Stimulated activated CD4-positive, alpha-beta T cell treated with anti-CD3 and anti-CD28 coated beads, Interleukin-4, amount 100 ng/mL, for 1 hour (primary cell): Measurements from ENCODE around the gene NTSR2.

ENCODE experiments used
- DNase-seq: peaks from one replicate; pipeline ENCODE4 v3.0.0-alpha.2; 2020

The NTSR2 gene

GRCh38 chr2:11669454-11670291 lies at the start of gene NTSR2:
NTSR2 (minus strand) TSS chr2:11670195; CDS start chr2:11670129, 66 bp downstream.
- peak; percentile 24 for DNase-seq

DNA sequence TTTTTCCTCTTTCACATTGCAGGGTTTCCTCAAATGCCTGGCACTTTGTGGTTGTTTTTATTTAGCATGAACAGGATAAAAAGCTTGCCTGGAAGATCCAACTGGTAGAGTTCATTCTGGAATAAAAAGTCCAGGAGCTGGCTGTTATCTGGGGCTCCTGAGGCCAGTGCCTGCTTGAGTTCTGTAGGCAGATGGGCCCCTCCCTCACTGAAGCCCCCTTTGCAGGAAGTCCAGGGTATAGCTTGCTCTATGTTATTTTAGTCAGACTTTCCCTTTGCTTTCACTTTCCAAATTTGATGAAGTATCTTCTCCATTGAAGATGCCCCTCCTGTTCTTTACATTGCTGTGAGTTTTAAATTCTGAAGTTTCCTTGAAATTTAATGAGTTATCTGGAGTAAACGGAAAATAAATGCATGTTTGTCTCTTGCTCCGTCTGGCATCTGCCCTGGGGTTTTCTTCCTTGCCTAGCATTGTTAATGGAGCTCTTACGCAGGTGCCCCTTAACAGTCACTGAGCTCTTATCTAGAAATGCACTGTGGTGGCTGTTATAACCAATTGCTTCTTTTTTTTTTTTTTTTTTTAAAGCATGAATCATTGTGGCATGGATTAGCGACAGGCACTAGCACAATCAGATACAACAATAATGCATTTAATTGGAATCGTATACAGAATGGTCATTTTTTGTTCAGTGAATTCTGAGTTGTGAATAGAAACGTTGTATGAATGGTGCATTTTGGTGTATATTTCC lies 49.4 kb upstream of the NTSR2 start:
- no peak for DNase-seq

GRCh38 chr2:11718606-11719005 lies 48.6 kb upstream of the NTSR2 start:
- no peak for DNase-seq

- DNase-seq, result no peak
Measured at GRCh38 chr2:11717623-11718022, 47.6 kb upstream of the NTSR2 start.

DNA sequence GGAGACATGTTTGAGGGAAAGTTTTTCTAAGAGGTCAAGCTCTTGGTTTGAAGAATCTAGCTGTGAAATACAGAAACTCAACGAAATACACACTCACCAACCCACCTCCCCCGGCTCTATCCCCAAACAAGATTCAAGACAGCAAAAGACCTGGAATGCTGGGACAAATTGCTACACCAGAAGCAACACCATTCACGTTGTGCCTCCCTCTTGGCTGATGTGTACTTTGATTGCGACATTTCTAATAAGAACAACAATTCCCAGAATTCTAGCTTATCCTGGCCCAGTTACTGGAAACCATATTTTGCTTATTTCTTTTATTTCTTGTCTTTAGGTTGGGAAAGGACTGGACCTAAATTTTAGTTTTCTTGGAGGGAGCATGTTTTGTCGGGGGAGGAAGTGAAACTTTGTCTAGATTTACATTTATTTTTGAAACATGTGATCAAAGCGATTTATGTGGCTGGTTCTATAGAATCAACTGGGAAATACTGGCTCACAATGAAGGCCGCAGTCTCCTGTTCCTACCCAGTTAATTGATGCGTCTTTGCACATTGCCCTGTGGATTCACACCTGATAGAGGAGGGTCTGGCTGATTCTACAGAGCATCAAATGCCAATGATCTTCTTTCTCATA lies 46.8 kb upstream of the NTSR2 start:
- DNase-seq, result no peak

DNA sequence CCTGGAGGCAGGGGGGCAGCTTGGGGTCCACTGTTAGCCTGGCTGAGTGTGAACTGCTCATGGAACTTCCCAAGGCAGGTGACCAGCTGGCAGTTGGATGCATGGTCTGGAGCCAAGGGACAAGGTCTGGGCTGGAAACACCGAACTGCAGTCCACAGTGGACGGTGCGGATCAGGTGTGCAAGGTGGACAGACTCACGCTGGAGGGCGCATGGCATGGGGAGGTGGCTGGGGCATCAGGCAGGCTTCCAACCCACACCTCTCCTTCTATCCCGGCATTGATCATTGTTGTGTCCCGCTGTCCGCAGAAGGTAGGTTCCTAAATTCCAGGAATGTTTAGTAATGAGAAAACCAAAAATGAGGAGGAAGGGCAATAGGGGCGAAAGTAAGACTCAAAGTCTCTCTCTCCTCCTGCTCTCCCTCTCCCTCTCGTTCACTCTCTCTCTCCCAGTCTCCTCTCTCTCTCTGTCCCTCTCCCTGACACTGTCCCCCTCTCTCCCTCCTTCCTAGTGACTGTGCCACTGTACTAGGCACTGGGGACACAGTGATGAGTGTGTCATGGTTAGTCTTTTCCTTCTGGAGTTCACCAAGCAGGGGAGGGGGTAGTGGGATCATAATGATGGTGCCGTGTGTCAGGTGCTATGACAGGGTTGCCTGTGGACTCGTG lies 46.1 kb upstream of the NTSR2 start:
- no peak for DNase-seq

GRCh38 chr2:11713815-11714214 lies 43.8 kb upstream of the NTSR2 start:
- no peak for DNase-seq

DNA sequence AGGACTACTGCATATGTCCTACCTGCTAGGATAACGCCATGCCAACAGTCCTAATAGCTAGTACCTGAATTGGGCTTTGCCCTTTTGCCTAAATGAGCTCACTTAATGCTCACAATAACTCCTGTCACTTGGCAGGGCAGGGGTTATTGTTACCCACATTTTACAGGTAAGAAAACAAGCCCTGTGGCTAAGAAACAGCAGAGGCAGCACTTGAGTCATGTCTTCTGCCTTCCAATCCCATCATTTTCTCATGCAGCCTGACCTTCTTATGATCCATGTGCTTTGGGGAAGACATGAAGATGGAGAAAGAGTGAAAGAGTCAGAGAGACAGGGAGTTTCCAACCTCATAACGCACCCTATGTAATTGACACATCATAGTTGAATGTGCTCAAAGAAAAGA lies 42.9 kb upstream of the NTSR2 start:
- DNase-seq, result no peak

- DNase-seq, result no peak
Measured at GRCh38 chr2:11711751-11712150, 41.8 kb upstream of the NTSR2 start.

DNA sequence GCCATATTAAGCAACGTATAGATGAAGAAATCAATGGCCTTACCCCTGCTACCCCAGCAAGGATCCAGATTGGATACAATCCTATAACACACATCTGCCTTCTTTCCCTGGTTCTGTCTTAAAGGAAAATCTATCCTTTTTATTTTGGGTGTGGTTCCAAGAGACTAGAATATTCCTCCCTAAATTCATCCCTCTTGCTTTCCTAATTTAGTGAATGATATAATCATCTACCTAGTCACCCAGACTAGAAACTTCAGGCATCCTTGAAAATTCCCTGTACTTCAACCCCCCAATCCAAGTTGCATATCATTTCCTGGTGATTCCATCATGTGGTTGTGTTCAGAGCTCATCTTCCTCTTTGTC lies 41.3 kb upstream of the NTSR2 start:
- DNase-seq, result no peak

DNA sequence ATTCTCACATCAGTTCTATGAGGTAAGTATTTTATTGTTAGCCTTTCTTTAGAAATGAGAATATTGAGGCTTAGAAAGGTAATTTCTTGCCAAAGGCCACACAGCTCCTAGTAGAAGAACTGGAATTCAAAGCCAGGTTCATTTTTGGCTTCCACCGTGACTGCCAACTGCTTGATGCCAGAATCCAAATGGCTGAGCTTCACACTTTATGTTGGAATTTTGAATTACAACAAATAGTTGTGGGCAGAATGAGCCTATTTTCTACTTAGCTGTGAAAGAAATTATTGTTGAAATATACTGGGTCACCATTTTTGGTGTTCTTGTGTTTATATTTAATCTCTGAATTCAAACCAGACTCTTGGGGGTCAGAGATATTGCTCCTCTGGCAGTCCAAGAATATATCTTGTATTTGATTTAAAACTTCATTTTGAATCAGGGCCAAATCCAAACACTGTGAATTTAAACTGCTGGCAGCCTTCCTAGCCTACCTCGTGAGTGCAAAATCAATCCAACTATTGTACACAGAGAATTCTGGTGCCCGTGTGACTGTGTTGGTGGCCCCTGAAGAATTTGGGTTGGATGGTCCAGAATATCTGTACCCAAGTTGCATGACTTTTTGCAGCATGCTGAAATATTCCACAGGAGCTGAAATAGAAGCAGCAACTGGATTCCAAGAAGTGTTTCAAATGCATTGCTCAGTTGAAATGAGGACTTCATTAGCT lies 40.8 kb upstream of the NTSR2 start:
- DNase-seq, result no peak

- no peak for DNase-seq
Measured at GRCh38 chr2:11710210-11710609, 40.2 kb upstream of the NTSR2 start.

DNA sequence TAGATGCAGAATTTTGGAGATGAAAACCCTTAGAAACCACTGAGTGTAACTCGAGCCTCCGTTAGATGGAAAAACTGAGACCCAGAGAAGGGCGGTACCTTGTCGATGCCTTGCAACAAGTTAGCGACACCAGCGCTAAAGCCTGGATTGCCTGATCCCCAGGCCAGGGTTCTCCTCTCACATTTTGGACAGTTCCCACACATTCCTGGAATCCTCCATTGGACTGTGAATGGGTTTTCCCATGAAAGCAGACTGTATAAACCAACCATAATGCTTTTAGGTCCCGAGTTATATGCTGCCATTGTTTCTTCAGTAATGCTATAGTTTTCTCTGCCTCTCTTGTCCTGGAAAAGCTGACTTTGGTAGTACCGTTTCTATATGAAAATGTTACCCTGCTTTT lies 39.3 kb upstream of the NTSR2 start:
- no peak for DNase-seq

DNA sequence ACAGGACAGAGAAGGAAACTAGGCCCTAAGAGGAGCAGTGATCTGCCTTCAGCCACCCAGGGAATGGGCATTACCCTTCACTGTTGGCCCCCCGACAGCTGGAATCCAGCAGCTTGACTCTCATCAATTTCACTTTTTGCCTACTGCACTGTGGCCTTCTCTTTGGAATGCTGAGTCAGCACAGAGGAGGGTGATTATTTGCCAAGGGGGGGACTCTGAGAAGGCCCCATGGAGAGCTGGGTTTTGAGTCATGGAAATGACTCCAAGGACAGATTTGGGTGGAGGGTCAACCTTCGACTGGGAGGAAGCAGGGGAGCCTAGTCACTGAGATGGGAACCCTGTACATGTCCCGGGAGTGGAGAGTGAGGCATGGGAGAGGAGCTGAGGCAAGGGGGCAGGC lies 38.1 kb upstream of the NTSR2 start:
- DNase-seq, result no peak

DNA sequence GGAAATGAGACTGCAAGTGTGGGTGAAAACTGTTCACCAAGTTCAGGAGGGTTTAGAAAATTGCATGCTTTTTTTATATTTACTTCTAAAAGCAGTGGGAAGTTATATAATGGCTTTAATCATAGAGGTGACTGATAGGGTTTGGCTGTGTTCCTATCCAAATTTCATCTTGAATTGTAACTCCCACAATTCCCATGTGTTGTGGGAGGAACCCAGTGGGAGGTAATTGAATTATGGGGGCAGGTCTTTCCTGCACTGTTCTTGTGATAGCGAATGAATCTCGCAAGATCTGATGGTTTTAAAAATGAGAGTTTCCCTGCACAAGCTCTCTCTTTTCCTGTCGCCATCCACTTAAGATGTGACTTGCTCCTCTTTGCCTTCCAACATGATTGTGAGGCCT lies 35.7 kb upstream of the NTSR2 start:
- DNase-seq, result no peak

DNA sequence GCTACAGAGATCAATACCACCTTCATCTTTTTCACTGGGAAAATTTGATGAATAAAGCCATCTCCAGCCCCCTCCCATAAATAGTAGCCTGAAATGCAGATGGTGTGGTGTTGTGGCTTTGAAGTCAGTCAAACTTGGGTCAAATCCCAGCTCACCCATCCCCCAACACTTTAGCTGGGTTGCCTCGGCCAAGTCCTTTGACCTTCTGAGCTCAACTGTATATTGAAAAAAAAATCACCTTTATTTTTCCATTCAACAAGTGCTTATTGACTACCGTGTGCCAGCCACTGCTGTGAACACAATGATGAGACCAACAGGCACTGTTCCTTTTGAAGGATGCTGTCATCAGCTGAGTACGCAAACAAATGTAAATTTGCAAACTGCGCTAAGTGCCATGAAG lies 35.1 kb upstream of the NTSR2 start:
- no peak for DNase-seq

- no peak for DNase-seq
Measured at GRCh38 chr2:11703700-11704099, 33.7 kb upstream of the NTSR2 start.

DNA sequence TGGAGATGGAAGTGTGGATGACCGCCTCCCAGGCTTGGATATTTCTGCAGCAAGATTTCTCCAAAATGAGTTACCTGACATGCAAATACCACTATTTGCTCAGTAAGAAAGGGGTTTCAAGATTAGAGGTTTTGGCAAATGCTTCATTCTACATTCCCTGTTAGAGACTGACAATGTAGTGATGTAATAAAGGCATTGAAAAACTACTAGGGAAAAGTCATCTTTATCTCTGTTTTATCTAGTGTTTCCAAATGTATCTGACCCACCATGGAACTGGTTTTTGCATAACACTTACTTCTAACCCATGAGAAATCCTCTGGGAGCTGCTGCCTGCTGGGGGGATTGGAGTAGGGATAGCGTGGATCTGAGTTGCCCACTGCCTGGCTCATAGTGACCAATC lies 33.0 kb upstream of the NTSR2 start:
- DNase-seq, result no peak

GRCh38 chr2:11701751-11702301 lies 31.8 kb upstream of the NTSR2 start:
- no peak for DNase-seq

DNA sequence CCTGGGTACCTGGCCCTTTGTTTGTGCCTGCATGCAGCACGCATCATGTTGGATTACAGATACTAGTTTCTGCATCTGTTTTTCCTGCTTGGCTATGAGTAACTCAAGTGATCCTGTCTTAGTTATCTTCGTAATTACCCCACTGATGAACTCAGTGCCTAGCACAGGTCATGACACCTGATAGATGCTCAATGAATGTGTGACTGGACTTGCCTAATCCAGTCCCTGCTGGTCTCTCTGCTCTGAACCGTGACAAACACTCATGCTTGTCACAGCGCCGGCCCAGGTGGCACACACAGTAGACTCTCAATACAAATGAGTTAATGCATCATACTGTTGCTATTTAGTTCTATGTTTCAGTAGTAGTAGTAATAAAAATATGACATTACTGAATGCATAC lies 31.2 kb upstream of the NTSR2 start:
- DNase-seq, result no peak

DNA sequence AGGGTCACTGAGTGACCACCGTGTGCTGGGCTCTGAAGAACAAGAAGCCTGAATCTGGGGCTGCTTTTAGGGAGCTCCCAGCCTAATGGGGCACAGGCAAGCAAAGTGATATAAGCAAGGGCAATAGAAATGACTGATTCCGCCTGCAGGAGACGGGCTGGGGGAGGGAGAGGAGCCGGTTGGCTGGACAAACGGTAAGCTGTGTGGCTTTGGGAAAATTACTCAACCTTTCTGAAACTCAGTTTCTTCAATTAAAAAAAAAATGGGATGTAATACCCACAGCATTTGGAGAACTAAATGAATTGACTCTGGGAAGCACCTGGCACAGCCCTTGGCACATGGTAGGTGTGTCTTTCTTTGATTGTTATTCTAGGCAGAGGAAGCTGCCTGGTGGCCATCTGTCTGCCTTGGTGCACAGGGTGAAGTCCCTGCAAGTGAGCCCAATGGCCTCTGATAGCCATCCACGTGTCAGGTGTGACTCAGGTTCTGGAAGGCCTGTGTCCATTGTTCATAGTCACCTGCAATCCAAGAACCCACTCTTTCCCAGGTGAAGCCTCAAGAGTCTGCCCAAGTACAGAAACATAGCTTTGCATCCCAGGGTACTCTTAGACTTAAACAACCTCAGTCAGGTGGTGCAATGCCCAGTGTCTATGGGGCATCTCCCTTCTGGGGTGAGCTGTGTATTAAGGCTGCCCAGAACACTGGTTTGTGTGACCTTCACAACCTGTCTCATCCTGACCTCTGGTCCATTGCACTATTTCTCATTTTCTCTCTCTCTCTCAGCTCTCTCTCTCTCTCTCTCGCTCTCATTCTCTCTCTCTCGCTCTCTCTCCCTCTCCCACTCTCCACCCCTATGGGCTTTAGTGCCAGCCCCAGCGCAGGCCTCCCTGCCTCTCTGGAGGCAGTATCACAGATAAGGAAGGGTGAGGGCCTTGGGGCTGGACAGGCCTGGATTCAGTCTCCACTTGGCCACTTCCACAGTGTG lies 30.0 kb upstream of the NTSR2 start:
- DNase-seq, result no peak
